Measurements from ENCODE around the gene THRAP3.
"Not testable (repeated sequence)": the region's sequence is repeated elsewhere in the genome, so short reads cannot be mapped to it uniquely, and the experiment has no call there.

Gene THRAP3, protein sequence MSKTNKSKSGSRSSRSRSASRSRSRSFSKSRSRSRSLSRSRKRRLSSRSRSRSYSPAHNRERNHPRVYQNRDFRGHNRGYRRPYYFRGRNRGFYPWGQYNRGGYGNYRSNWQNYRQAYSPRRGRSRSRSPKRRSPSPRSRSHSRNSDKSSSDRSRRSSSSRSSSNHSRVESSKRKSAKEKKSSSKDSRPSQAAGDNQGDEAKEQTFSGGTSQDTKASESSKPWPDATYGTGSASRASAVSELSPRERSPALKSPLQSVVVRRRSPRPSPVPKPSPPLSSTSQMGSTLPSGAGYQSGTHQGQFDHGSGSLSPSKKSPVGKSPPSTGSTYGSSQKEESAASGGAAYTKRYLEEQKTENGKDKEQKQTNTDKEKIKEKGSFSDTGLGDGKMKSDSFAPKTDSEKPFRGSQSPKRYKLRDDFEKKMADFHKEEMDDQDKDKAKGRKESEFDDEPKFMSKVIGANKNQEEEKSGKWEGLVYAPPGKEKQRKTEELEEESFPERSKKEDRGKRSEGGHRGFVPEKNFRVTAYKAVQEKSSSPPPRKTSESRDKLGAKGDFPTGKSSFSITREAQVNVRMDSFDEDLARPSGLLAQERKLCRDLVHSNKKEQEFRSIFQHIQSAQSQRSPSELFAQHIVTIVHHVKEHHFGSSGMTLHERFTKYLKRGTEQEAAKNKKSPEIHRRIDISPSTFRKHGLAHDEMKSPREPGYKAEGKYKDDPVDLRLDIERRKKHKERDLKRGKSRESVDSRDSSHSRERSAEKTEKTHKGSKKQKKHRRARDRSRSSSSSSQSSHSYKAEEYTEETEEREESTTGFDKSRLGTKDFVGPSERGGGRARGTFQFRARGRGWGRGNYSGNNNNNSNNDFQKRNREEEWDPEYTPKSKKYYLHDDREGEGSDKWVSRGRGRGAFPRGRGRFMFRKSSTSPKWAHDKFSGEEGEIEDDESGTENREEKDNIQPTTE

DNA sequence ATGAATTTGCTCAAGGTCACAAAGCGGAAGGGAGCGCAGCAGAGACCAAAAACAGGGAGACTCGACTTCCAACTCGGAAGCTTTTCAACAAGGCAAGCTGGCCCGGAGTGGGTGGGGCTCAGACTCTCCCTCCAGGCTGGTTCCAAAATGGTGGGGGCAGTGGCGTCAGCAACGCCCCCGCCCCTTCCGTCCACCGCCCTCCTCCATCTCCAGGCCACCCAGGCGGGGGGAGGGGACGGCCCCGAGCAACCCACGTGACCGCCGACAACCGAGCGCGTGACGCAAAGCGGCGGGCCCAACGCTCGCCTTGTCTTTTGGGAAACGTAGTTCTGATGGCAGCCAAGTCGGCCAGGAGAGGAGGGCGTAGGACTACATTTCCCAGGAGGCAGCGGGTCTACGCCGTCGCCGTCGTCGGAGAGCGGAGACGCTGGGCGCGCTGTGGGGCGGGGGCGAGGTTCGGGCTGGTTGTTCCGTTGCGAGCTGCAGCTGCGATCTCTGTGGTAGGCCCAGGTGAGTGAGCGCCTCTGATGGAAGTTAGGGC, at the start of gene THRAP3:
Gene THRAP3 (plus strand): TSS at position 448 of the 541 bp plus-strand sequence. CDS start 58,121 bp downstream, outside the sequence.
- peak; percentile 99 for DNase-seq (ENCODE audit: low read depth)

DNA sequence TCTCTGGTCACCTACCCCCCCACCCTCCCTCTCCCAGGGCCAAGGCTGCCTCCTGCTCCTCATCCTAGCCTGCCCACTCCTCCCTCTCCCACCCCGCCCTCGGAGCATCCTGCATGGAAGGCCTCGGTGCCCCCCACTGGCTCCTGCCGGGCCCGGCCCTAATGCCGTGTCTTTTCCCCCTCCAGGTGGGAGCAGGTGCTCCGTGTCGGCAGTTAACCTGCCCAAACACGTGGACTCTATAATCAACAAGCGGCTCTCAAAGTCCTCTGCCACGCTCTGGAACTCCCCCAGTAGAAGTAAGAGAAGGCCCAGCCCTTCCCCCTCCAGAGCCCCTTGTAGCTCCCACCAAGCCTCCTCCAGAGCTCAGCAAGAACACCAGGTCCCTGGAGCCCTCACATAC, 49.5 kb upstream of the THRAP3 start:
- DNase-seq (ENCODE audit: low read depth) = no peak

DNA sequence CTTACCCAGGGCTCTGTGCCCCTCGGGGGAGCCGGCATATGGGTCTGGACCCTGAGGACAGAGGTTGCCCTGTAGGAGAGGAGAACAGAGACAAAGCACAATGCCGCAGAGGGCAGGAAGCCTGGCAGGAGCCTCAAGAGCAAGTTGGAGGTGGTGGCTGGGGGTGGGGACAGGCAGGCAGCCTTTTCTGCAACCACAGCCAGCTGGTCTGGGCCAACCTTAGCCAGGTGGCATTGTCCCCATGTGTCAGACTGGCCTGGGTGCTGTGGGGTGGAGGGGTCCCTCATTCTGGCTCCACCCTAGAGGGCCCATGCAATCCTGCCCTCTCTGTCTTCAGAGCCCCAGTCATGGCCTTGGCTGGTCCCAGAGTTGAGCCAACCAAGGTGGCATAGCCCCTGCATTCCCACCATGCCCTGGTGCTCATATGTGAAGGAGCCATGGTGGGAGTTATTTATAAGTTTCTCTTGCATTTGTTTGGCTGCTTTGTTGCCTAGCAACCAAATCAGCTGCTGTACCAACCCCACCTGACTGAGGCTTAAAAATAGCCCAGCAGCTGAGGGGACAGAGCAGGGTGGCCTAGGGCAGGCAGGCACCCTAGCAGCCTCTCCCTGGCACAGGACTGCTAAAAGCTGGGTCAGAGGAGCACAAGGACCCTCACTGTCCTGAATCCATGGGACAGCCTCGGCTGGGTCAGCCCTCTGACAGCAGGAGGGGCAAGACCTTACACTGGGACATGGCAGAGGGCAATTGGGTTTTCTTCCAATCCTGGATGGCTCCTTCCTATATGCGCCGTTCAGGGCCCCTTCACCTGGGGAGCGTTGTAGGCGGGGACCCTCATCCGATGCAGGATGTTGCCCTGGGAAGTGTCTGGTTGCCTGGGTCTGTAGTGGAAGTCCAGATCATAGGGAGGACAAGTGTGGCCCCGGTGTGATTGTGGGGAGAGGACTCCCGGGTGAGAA, 48.8 kb upstream of the THRAP3 start:
- DNase-seq (ENCODE audit: low read depth) = no peak

- DNase-seq (ENCODE audit: low read depth) = no peak
Observed at GRCh38 chr1:36176106-36176949, 47.9 kb upstream of the THRAP3 start.

DNA sequence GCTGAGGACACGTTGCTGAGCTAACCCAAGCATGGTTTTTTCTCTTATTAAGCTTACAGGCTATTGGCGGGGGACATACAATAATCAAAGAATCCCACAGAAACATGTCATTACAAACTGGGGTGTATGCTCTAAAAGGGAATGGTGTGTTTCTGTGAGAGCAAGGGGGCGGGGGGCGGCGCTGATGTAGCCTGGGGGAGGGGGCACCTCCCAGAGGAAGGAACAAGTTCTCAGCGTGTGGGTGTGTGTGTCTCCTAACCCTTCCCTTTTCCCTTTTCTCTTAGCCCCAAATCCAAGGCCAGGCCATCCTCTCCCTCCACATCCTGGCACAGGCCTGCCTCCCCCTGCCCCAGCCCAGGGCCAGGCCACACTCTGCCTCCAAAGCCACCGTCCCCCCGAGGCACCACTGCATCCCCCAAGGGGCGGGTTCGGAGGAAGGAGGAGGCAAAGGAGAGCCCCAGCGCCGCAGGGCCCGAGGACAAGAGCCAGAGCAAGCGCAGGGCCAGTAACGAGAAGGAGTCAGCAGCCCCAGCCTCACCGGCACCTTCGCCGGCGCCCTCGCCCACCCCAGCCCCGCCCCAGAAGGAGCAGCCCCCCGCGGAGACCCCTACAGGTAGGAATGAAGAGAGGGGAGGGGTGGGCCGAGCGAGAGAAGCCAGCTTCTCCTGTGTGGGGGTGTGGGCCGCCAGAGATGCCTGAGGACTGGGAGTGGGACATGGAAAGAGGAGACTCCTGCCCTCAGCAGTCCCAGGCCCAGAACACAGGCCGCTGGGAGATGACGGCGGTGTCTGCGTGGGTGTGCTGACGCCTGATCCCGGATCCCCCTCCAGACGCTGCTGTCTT, 46.4 kb upstream of the THRAP3 start:
- no peak for DNase-seq (ENCODE audit: low read depth)

GRCh38 chr1:36178471-36179219, 45.6 kb upstream of the THRAP3 start:
- DNase-seq (ENCODE audit: low read depth) = no peak

DNA sequence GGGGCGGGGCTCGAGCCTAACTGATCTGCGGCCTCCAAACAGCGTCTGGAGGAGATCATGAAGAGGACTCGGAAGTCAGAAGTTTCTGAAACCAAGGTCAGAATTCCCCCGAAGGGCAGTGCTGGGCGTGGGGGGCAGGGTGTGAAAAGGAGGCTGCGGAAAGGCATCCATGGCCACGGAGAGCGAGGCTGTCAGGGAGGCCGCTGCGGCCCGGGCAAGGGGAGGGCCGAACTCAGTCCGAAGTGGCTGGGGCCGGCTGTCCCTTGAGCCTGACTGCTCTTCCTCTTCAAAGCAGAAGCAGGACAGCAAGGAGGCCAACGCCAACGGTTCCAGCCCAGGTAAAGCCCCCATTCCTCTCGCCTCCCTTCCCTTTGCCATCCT, 45.0 kb upstream of the THRAP3 start:
- DNase-seq (ENCODE audit: low read depth) = no peak

DNA sequence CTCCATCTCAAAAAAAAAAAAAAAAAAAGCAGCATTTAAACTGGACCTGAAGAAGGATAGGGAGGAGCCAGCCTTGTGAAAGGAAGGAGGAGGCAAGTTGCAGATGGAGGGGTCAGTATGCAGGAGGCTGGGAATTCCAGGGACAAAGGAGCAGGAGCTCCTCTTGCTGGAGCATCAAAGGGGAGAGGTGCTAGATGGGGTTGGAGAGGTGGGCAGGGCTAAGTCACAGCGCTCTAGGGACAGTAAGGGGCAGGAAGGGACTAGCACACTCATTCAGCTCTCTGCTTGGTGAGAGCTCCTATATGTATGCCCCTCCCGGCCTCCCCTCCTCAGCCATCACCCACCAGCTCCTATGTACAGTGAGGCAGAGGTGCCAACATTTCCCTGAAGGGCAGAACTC, 41.5 kb upstream of the THRAP3 start:
- no peak for DNase-seq (ENCODE audit: low read depth)

GRCh38 chr1:36183309-36183856, 40.9 kb upstream of the THRAP3 start:
- no peak for DNase-seq (ENCODE audit: low read depth)

- peak; percentile 70 for DNase-seq (ENCODE audit: low read depth)
Observed at GRCh38 chr1:36187800-36188593, 36.2 kb upstream of the THRAP3 start.

DNA sequence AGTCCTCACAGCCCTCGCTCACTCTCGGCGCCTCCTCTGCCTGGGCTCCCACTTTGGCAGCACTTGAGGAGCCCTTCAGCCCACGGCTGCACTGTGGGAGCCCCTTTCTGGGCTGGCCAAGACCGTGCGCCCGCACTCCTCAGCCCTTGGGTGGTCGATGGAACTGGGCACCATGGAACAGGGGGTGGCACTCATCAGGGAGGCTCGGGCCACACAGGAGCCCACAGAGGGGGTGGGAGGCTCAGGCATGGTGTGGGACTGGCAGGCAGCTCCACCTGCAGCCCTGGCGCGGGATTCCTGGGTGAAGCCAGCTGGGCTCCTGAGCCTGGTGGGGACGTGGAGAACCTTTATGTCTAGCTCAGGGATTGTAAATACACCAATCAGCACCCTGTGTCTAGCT, 27.4 kb upstream of the THRAP3 start:
- not testable (repeated sequence) for DNase-seq (ENCODE audit: low read depth)

GRCh38 chr1:36198641-36199040, 25.6 kb upstream of the THRAP3 start:
- no peak for DNase-seq (ENCODE audit: low read depth)

DNA sequence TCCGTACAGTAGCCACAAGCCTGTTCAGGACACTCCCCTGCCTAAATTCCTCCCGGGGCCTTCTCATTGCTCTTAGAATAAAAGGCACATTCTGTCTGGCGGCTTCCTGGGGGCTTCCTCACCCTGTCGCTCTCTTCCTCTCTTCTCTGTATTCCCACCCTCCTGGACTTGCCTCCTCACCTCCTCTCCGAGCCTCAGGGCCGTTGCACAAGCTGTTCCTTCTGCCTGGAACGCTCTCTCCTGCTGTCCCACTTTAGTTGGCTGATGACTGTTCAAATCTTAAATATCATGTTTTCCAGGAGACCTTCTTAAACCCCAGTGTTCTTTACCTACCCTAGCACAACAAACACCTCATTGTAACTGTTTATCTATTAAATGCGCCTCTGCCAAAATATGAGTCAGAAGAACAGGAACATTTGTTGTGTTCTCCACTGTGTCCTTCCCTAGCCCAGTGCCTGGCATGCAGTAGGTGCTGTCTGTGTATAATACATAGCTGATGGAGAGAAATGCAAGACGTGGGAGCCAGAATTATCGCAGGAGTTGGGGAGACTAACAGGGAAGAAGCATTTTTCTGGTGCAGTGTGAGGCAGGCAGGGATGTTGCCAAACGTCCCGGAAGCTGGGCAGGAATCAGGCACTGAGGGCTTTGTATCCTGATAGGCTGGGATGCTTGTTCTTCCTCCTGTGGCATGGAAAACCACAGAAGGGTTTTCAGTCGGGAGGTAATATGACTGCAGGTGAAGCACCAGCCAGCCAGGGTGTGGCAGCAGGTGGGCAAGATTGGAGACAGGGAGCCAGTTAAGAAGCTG, 24.1 kb upstream of the THRAP3 start:
- DNase-seq (ENCODE audit: low read depth) = no peak

- DNase-seq (ENCODE audit: low read depth) = no peak
Observed at GRCh38 chr1:36203027-36203553, 21.2 kb upstream of the THRAP3 start.

GRCh38 chr1:36203554-36204346, 20.5 kb upstream of the THRAP3 start:
- no peak for DNase-seq (ENCODE audit: low read depth)
